Activated naive CD4-positive, alpha-beta T cell treated with anti-CD3 and anti-CD28 coated beads, Interleukin-2, amount 10 ng/mL, durations not matched to agents 7 days and 5 days (primary cell): ENCODE data around the gene OXSR1.
"Not testable (repeated sequence)": the region's sequence is repeated elsewhere in the genome, so short reads cannot be mapped to it uniquely, and the experiment has no call there.

Source experiments
- CTCF ChIA-PET: fragments of 350-600 bp; sonication (Branson Sonifier 250); formaldehyde crosslinking; loops from one replicate; lab custom pipeline; 2021; ENCODE audit warnings: antibody characterized with exemption; lab: Charles Lee
- DNase-seq: peaks from one replicate; pipeline ENCODE4 v3.0.0-alpha.2; 2020
- H3K27ac Mint-ChIP-seq: one replicate; pipeline ENCODE4 v1.8.0; 2021; ENCODE audit warnings: mild to moderate bottlenecking, moderate library complexity, mixed read lengths
- H3K27me3 Mint-ChIP-seq: one replicate; pipeline ENCODE4 v1.8.0; 2021; ENCODE audit warnings: mild to moderate bottlenecking, mixed read lengths
- H3K36me3 Mint-ChIP-seq: one replicate; pipeline ENCODE4 v1.8.0; 2021; ENCODE audit warnings: mixed read lengths
- H3K4me1 Mint-ChIP-seq: one replicate; pipeline ENCODE4 v1.8.0; 2021; ENCODE audit warnings: mixed read lengths
- H3K4me3 Mint-ChIP-seq: one replicate; pipeline ENCODE4 v1.8.0; 2021; ENCODE audit warnings: mild to moderate bottlenecking, moderate library complexity, mixed read lengths
- H3K9me3 Mint-ChIP-seq: one replicate; pipeline ENCODE4 v1.8.0; 2021; ENCODE audit warnings: mixed read lengths

OXSR1 gene

DNA sequence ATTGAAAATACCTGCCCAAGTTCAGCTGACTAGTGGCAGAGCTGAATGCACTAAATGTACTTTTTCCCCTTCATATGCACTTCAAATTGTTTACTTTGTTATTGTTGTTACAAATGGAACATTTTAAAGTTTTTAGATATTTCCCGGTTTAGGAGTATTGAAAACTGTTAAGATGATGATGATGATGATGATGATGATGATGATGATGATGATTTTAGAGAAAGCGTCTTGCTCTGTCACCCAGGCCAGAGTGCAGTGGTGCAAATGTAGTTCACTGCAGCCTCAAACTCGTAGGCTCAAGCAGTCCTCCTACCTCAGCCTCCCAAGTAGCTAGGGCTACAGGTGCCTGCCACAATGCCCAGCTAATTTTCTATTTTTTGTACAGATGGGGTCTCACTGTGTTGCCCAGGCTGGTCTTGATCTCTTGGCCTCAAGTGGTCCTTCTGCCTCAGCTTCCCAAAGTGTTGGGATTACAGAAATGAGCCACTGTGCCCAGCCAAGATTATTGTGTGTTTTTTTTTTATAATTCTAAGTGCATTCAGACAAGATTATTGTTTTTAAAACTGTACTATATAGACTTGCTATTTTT is 54.4 kb downstream of the OXSR1 start:
- DNase-seq = no peak
- no peaks in the 10 kb centered on the region for H3K27me3 Mint-ChIP-seq
- CTCF ChIA-PET = no interaction called here
- H3K27ac Mint-ChIP-seq = no peak overlapping the region
- no peak overlapping the region for H3K4me3 Mint-ChIP-seq
- H3K9me3 Mint-ChIP-seq = no peaks in the 10 kb centered on the region
- no peaks in the 10 kb centered on the region for H3K4me1 Mint-ChIP-seq
- peaks cover 36% of the 10 kb centered on the region for H3K36me3 Mint-ChIP-seq

DNA sequence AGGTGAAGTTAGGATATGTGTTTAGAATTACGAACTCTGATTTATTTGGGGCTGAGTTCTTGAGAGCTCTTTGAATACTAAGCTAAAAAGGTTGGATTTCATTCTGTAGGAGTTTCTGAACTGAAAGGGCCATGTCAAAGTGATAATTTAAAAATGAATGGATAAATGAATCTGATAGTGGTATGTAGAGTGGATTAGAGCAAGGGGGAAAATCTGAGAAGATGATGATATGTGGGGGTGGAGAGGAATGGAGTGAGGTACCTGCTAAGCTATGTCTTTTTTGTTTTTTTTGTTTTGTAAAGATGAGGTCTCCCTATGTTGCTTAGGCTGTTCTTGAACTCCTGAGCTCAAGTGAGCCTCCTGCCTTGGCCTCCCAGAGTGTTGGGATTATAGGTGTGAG is 55.7 kb downstream of the OXSR1 start:
- no peak overlapping the region for H3K27ac Mint-ChIP-seq
- H3K36me3 Mint-ChIP-seq = peaks cover 43% of the 10 kb centered on the region
- H3K9me3 Mint-ChIP-seq = no peaks in the 10 kb centered on the region
- CTCF ChIA-PET = no interaction called here
- no peak for DNase-seq
- H3K4me3 Mint-ChIP-seq = no peak overlapping the region
- no peaks in the 10 kb centered on the region for H3K4me1 Mint-ChIP-seq
- H3K27me3 Mint-ChIP-seq = no peaks in the 10 kb centered on the region

DNA sequence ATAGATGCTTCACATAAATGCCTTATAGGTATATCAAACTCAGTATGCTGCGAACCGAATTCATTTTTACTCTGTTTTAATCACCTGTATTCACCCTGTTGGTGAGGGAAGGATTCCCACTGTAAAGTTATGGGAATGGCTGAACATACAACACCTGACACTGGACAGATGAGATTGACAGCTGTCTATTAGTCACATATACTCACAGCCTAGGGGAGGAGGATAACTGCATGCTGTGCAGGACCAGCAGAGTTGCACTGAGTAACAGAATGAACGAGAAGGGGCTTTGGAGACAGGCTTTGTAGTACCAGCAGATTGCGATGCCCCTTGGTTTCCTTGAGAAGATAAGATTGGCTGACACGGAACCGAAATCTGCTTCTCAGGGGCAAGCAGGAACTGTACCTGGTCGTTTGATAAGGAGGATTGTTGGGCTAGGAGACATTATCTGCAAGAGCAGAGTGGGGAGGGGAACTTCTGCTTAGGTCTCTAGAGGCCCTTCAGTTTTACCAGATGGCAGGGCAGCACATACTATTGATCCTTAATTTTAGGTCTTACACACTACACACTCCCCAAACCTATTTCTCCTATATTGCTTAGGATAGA is 56.8 kb downstream of the OXSR1 start:
- no peak overlapping the region for H3K4me3 Mint-ChIP-seq
- H3K9me3 Mint-ChIP-seq = no peaks in the 10 kb centered on the region
- H3K36me3 Mint-ChIP-seq = peaks cover 39% of the 10 kb centered on the region
- H3K27ac Mint-ChIP-seq = no peak overlapping the region
- H3K27me3 Mint-ChIP-seq = no peaks in the 10 kb centered on the region
- CTCF ChIA-PET = no interaction called here
- no peak for DNase-seq
- H3K4me1 Mint-ChIP-seq = no peaks in the 10 kb centered on the region

DNA sequence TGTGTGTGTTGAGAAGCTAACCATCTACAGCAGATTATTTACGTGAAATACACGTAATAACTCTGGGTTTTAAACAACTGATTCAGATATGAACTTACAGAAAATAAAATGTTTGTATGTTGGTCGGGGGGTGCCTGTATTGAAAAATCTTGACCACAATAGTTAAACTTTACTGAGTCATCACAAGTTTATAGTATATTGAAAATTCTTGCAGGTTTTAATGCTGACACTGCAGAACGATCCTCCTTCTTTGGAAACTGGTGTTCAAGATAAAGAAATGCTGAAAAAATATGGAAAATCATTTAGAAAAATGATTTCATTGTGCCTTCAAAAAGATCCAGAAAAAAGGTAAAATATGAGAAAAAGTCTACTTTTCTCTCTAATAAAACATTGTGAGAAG is 59.0 kb downstream of the OXSR1 start:
- Mint-ChIP-seq H3K9me3 (no peaks in the 10 kb centered on the region), H3K4me3 (no peak overlapping the region), H3K27ac (no peak overlapping the region), H3K4me1 (no peaks in the 10 kb centered on the region), H3K27me3 (no peaks in the 10 kb centered on the region), H3K36me3 (peaks cover 43% of the 10 kb centered on the region)
- CTCF ChIA-PET = no interaction called here
- no peak for DNase-seq

DNA sequence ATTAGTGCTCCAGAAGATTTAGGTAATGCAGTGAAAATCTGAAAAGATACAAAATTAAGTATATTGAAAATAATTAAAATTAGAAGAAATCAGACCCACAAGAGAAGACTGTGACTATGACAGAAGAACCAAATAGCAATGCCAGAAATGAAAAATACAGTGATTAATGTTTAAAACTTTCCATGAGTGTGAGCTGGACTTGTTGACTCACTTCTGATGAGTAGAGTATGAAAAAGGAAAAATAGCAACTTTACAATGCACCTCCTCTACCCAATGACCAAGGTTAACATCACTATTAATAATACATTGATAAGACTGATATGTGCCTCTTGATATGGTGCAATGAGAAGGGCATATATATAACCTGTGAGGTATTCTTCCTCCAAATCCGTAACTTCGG is 60.9 kb downstream of the OXSR1 start:
- Mint-ChIP-seq H3K4me3 (no peak overlapping the region), H3K4me1 (no peaks in the 10 kb centered on the region), H3K27ac (no peak overlapping the region), H3K36me3 (peaks cover 53% of the 10 kb centered on the region), H3K9me3 (no peaks in the 10 kb centered on the region), H3K27me3 (no peaks in the 10 kb centered on the region)
- no peak for DNase-seq
- CTCF ChIA-PET = interaction anchor here (0.7 kb wide), 1 partner anchor 29 kb away, joined by 3 read pairs; no protein-coding TSS in a partner anchor

DNA sequence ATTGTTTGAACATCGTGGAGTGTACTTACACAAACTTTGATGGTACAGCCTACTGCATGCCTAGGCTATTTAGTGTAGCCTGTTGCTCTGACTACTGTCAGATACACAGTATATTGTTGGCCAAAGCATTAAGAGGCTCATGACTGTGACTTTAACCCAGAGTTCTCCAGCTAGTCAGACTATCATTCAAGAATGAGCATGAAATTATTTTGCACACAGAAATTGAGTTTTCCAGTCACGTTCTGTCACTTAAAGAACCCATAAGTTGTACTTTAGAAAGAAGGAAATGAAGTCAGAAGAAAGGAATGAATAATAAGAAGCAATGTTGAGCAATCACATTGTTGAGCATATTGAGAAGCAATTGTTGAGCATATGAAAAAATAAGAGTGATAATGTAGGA is 62.7 kb downstream of the OXSR1 start:
- CTCF ChIA-PET = no interaction called here
- H3K27ac Mint-ChIP-seq = no peak overlapping the region
- no peaks in the 10 kb centered on the region for H3K9me3 Mint-ChIP-seq
- no peak for DNase-seq
- H3K4me3 Mint-ChIP-seq = no peak overlapping the region
- H3K27me3 Mint-ChIP-seq = no peaks in the 10 kb centered on the region
- peaks cover 5% of the 10 kb centered on the region for H3K4me1 Mint-ChIP-seq
- peaks cover 58% of the 10 kb centered on the region for H3K36me3 Mint-ChIP-seq

DNA sequence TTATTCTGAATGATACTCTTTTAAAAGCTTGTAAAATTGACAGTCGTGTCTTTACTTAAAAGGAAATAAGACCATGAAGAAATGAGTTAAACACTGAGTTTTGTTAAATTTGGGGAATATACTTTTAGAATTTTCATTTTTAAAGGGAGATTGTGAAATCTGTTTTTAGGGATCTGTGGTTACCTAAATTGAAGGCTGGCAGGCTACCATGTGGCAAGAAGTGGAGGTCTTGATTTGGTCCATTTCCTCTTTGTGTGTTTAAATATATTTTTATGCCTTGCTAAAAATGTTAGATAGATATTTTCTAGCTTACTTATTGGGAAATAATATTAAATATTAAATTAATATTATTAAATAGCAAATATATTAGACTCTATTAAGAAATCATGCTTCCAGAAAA is 63.7 kb downstream of the OXSR1 start:
- DNase-seq = no peak
- no peaks in the 10 kb centered on the region for H3K27me3 Mint-ChIP-seq
- H3K9me3 Mint-ChIP-seq = no peaks in the 10 kb centered on the region
- CTCF ChIA-PET = no interaction called here
- H3K4me1 Mint-ChIP-seq = peaks cover 7% of the 10 kb centered on the region
- no peak overlapping the region for H3K4me3 Mint-ChIP-seq
- peaks cover 62% of the 10 kb centered on the region for H3K36me3 Mint-ChIP-seq
- no peak overlapping the region for H3K27ac Mint-ChIP-seq

DNA sequence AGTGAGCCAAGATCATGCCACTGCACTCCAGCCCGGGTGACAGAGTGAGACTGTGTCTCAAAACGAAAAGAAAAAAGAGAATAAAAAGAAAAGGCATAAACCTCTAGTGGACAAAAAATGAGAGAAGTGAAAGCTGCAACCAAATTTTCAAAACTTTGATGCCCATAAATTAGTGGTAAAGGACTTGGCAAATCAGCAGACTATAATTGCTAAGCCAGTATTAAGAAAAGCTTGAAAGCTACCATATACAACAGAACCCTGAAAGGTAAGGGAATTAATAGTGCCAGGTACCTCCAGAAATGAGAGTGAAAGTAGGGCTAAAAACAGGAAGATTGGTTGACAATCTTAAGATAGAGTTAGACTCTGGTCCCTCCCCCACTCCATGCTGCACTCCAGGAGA is 67.4 kb downstream of the OXSR1 start:
- DNase-seq = no peak
- Mint-ChIP-seq H3K36me3 (peaks cover 74% of the 10 kb centered on the region), H3K4me1 (peaks cover 7% of the 10 kb centered on the region), H3K4me3 (no peak overlapping the region), H3K27ac (no peak overlapping the region), H3K9me3 (peaks cover 4% of the 10 kb centered on the region), H3K27me3 (no peaks in the 10 kb centered on the region)
- CTCF ChIA-PET = interaction anchor here (1.6 kb wide), 1 partner anchor 93 kb away, joined by 3 read pairs; no protein-coding TSS in a partner anchor

DNA sequence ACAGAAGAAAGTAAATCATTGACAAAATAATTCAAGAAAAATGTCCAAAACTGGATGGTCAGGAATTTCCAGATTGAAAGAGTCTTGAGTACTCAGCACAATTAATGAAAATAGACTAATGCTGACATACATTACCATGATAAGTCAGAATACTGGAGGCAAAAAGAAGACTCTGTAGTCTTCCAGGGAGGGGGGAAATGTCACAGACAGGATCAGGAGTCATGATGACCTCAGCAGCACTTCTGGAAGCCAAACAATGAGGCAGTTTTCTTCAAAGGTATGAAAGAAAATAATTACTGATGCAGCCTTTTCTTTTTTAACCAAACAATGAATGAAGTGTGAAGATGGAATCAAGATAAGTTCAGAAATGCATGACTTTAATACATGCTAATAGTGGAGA is 70.1 kb downstream of the OXSR1 start:
- CTCF ChIA-PET = no interaction called here
- no peak overlapping the region for H3K27ac Mint-ChIP-seq
- H3K36me3 Mint-ChIP-seq = peaks cover 86% of the 10 kb centered on the region
- no peak overlapping the region for H3K4me3 Mint-ChIP-seq
- peaks cover 7% of the 10 kb centered on the region for H3K4me1 Mint-ChIP-seq
- no peaks in the 10 kb centered on the region for H3K27me3 Mint-ChIP-seq
- no peak for DNase-seq
- peaks cover 7% of the 10 kb centered on the region for H3K9me3 Mint-ChIP-seq

DNA sequence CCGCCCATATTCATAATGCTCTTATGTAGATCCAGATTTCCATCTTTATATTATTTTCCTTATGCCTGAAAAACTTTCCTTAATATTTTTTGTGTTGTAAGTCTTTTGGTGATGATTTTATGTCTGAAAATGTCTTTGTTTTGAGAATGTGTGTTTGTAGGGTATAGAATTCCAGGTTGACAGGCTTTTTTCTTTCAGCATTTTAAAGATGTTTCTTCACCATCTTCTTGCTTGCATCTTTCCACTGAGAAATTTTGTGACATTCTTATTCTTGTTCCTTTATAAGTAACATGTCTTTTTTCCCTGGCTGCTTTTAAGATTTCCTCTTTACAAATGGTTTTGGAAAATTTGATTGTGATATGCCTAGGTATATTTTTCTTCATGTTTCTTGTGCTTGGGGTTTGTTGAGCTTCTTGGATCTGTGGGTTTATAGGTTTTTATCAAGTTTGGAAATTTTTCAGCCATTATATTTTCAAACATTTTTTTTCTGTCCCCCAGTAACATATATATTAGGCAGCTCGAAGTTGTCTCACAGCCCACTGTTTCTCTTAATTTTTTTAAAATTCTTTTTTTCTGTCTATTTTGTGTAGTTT is 73.2 kb downstream of the OXSR1 start:
- Mint-ChIP-seq H3K4me3 (no peak overlapping the region), H3K4me1 (no peaks in the 10 kb centered on the region), H3K27ac (no peak overlapping the region), H3K36me3 (peaks cover 69% of the 10 kb centered on the region), H3K9me3 (peaks cover 7% of the 10 kb centered on the region), H3K27me3 (no peaks in the 10 kb centered on the region)
- no peak for DNase-seq
- CTCF ChIA-PET = interaction anchor here (0.7 kb wide), 1 partner anchor 27 kb away, joined by 4 read pairs; no protein-coding TSS in a partner anchor

DNA sequence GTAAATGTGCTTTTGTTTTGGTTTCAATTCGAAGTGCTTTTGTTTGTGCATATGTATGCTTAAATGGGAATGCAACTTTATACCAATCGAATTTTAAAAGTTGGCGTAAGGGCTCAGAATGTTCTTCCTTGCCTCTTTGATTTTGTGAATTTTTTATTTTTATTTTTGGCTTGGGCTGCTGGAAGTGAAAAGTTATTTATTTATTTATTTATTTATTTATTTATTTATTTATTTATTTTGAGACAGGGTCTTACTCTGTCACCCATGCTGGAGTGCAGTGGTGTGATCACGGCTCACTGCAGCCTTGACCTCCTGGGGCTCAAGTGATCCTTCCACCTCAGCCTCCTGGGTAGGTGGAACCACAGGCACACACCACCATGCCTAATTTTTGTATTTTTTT is 77.5 kb downstream of the OXSR1 start:
- CTCF ChIA-PET, DNase-seq, H3K9me3 Mint-ChIP-seq, H3K4me1 Mint-ChIP-seq, H3K27ac Mint-ChIP-seq, H3K4me3 Mint-ChIP-seq, H3K27me3 Mint-ChIP-seq: not testable (repeated sequence)
- peaks cover 52% of the 10 kb centered on the region for H3K36me3 Mint-ChIP-seq

DNA sequence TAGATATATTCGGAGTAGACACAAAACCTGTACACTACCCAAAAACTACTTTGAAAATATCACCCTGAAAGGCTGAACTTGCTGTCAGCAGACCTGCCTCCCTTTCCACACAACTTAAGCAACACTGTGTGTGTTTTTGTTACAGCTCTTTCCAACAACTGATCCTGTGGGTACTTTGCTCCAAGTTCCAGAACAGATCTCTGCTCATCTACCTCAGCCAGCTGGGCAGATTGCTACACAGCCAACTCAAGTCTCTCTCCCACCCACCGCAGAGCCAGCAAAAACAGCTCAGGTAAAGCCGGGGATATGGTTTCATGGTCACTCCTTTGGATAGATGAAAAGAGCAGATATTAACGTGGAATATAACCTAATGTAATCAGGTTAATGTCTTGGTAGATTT is 80.6 kb downstream of the OXSR1 start:
- Mint-ChIP-seq H3K27me3 (no peaks in the 10 kb centered on the region), H3K36me3 (peaks cover 37% of the 10 kb centered on the region), H3K9me3 (no peaks in the 10 kb centered on the region), H3K4me3 (no peak overlapping the region), H3K4me1 (peaks cover 2% of the 10 kb centered on the region), H3K27ac (no peak overlapping the region)
- DNase-seq = no peak
- CTCF ChIA-PET = no interaction called here

DNA sequence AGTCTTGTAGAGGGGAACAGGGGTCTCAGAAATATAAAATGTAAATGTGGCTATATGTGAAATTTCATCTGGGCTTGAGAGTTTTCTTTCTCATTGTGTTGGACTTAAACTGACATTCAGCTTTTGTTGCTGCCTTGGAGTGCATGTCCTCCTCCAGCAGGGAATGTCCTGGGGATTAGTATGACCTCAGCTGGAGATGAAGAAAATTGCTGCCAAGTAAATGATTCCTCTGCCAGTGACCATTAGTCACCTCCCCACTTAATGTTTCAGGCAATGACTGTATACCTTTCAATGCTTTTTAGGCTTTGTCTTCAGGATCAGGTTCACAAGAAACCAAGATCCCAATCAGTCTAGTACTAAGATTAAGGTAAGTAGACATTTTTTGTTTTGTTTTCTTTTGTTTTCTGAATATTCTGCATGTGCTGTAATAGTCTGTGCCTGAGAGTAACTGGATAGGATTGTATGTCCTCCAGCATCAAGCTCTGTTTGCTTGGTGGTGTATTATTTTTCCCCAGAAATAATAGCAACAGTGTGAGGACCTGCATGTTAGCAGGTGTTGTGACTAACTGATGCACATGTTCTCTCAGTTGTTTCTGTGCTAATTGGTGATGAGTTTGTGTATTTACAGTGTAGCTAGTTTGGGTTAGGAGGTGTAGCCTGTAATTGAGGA is 82.2 kb downstream of the OXSR1 start:
- no peak for DNase-seq
- H3K27ac Mint-ChIP-seq = peak overlapping the region; percentile 44
- H3K4me3 Mint-ChIP-seq = no peak overlapping the region
- H3K36me3 Mint-ChIP-seq = peaks cover 52% of the 10 kb centered on the region
- H3K9me3 Mint-ChIP-seq = no peaks in the 10 kb centered on the region
- H3K27me3 Mint-ChIP-seq = no peaks in the 10 kb centered on the region
- CTCF ChIA-PET = no interaction called here
- peaks cover 2% of the 10 kb centered on the region for H3K4me1 Mint-ChIP-seq

DNA sequence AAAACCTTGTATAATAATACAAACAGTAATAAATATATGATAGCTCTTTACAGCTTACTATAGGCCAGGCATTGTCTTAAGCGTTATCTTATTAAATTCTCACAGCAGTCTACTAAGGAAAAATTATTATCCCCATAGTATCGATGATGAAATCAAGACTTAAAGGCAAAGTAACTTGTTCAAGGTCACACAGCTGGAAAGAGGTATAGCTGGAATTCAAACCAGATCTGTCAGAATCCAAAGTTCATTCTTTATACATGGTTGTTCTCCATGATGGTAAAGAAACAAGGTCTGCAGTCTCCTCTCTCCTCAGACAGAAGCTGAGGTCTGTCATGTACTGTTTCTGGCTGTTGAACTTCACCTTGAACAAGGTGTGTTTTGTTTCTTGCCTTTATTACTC is 84.9 kb downstream of the OXSR1 start:
- H3K4me3 Mint-ChIP-seq = no peak overlapping the region
- H3K4me1 Mint-ChIP-seq = peaks cover 2% of the 10 kb centered on the region
- no peaks in the 10 kb centered on the region for H3K27me3 Mint-ChIP-seq
- no peak for DNase-seq
- CTCF ChIA-PET = no interaction called here
- no peaks in the 10 kb centered on the region for H3K9me3 Mint-ChIP-seq
- H3K27ac Mint-ChIP-seq = no peak overlapping the region
- peaks cover 68% of the 10 kb centered on the region for H3K36me3 Mint-ChIP-seq

DNA sequence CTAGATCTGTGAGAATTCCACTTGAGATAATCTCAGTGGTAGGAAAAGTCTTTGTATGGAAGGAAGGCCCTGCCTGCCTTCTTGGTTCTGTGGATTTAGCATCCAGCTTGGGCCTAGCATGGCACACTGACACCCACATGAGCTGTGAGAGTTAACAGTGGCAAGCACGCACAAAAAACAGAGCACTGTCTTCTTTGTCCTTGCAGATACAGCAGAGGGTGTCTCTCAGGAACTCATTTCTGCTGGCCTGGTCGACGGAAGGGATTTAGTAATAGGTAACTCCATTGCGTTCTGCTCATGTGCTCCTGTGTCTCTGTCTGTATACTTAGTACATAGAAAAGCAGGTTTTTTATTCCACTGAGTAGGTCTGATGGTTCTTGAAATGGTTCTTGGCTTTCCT is 85.9 kb downstream of the OXSR1 start:
- no peak overlapping the region for H3K27ac Mint-ChIP-seq

More for the DNA sequence above, 85.9 kb downstream of the OXSR1 start:
- H3K4me3 Mint-ChIP-seq = no peak overlapping the region
- H3K36me3 Mint-ChIP-seq = peaks cover 71% of the 10 kb centered on the region
- DNase-seq = no peak
- CTCF ChIA-PET = no interaction called here
- peaks cover 2% of the 10 kb centered on the region for H3K4me1 Mint-ChIP-seq
- H3K27me3 Mint-ChIP-seq = no peaks in the 10 kb centered on the region
- H3K9me3 Mint-ChIP-seq = no peaks in the 10 kb centered on the region
